Measurements from ENCODE around the gene SLCO1B1. TPM values are rescaled to one million over a fixed set of nuclear protein-coding genes. Genes with fewer than 3 reads are reported as not detected.
"Not testable (repeated sequence)": the region's sequence is repeated elsewhere in the genome, so short reads cannot be mapped to it uniquely, and the experiment has no call there.

SLCO1B1 gene
- total RNA-seq, 4 donors from 2014 or later, result not detected

- no peak for DNase-seq (ENCODE audit: low spot score)
- TF ChIP-seq CTCF (IDR thresholded peaks at IDR 0.05), result no peak
- peak; percentile 87 for ATAC-seq (ENCODE audit: low FRiP score)
Observed at GRCh38 chr12:21129906-21130305, 1.1 kb upstream of the SLCO1B1 start.

GRCh38 chr12:21137318-21137999 lies 6.5 kb downstream of the SLCO1B1 start:
- not testable (repeated sequence) for DNase-seq (ENCODE audit: low spot score); ATAC-seq (ENCODE audit: low FRiP score)

GRCh38 chr12:21138016-21138415 lies 7.0 kb downstream of the SLCO1B1 start:
- DNase-seq (ENCODE audit: low spot score) (no peak), ATAC-seq (ENCODE audit: low FRiP score) (no peak)
- TF ChIP-seq CTCF (IDR thresholded peaks at IDR 0.05), result no peak

- TF ChIP-seq CTCF (IDR thresholded peaks at IDR 0.05), result no peak
- DNase-seq (ENCODE audit: low spot score) (no peak), ATAC-seq (ENCODE audit: low FRiP score) (no peak)
Observed at GRCh38 chr12:21144309-21144708, 13.3 kb downstream of the SLCO1B1 start.

- not testable (repeated sequence) for ATAC-seq (ENCODE audit: low FRiP score); DNase-seq (ENCODE audit: low spot score)
Observed at GRCh38 chr12:21149861-21150260, 18.9 kb downstream of the SLCO1B1 start.

DNA sequence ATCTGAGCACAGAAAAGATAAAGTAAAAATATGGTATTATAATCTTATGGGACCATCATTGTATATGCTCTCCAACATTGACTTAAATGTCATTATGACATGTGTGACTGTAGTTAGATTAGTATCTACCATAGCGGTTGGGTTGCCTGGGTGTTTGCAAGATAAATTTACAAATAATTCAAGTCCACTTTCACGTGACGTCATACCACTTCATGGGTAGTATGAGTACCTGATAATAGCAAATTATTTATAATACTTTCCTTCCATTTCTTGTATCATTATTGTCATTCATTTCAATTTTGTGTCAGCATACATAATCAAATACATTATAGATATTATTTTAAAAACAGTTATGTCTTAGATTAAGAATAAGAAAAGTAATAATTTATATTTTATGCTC lies 20.2 kb downstream of the SLCO1B1 start:
- no peak for TF ChIP-seq CTCF (IDR thresholded peaks at IDR 0.05)
- no peak for DNase-seq (ENCODE audit: low spot score)
- no peak for ATAC-seq (ENCODE audit: low FRiP score)

DNA sequence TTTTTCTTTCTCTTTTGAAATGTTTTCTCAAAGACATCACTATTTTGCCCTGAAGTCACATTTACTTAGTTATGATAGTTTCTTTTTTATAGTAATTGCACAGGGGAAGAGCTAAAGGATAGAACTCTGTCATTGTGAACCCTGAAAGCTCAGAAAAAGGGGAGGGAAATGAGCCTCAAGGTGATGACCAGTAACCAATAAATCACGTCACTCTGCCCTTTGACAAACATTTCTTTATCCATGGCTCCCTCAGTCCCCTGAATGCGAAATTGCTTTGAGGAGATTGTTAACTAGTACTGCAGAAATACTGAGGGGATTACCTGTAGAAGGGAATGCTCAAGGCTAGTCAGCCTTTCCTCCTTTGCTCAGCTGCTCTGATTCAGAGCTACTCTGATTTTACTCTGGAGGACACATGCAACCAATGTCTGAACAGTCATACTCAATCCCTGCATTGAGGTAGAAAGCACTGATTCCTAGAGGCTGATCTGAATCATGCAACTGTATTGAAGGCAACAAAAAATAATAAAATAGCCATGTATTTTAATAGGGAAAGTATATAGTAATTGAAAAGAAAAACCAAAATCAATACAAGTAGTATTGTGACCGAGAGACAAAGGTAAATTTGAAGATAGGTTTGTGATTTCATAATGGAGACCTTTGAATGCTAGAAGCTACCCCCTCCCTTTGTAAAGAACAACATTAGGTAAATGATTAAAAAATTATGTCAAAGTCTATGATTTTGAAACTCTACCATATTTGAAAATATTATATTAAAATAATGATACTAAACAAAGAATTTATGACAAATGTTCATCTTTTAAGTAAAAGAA lies 24.7 kb downstream of the SLCO1B1 start:
- TF ChIP-seq CTCF (IDR thresholded peaks at IDR 0.05), result no peak
- ATAC-seq (ENCODE audit: low FRiP score) (no peak), DNase-seq (ENCODE audit: low spot score) (no peak)

GRCh38 chr12:21165048-21165447 lies 34.1 kb downstream of the SLCO1B1 start:
- ATAC-seq (ENCODE audit: low FRiP score) (no peak), DNase-seq (ENCODE audit: low spot score) (no peak)
- TF ChIP-seq CTCF (IDR thresholded peaks at IDR 0.05), result no peak

All from omental fat pad (tissue), 4 donors.